HFF-Myc (cell line): ENCODE measurements around the gene S100A5.
"Not testable (repeated sequence)": the region's sequence is repeated elsewhere in the genome, so short reads cannot be mapped to it uniquely, and the experiment has no call there.

ENCODE experiments used
- DNase-seq: peaks from one replicate; pipeline ENCODE4 v3.0.0-alpha.2; 2011; ENCODE audit warnings: low read depth; ENCODE audit errors: extremely low read depth
- H3K4me3 ChIP-seq: replicated peaks from 2 replicates; pipeline ENCODE4 v1.5.1; 2011; ENCODE audit warnings: low read depth, mild to moderate bottlenecking, control low read depth, low read length
- TF ChIP-seq, protein P1 (sequence below): IDR thresholded peaks from 2 replicates; pipeline ENCODE4 v1.5.1; 2012; ENCODE audit warnings: mild to moderate bottlenecking, low read depth, low read length, control low read depth; ENCODE audit errors: missing control alignments

S100A5 gene, protein sequence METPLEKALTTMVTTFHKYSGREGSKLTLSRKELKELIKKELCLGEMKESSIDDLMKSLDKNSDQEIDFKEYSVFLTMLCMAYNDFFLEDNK

DNA sequence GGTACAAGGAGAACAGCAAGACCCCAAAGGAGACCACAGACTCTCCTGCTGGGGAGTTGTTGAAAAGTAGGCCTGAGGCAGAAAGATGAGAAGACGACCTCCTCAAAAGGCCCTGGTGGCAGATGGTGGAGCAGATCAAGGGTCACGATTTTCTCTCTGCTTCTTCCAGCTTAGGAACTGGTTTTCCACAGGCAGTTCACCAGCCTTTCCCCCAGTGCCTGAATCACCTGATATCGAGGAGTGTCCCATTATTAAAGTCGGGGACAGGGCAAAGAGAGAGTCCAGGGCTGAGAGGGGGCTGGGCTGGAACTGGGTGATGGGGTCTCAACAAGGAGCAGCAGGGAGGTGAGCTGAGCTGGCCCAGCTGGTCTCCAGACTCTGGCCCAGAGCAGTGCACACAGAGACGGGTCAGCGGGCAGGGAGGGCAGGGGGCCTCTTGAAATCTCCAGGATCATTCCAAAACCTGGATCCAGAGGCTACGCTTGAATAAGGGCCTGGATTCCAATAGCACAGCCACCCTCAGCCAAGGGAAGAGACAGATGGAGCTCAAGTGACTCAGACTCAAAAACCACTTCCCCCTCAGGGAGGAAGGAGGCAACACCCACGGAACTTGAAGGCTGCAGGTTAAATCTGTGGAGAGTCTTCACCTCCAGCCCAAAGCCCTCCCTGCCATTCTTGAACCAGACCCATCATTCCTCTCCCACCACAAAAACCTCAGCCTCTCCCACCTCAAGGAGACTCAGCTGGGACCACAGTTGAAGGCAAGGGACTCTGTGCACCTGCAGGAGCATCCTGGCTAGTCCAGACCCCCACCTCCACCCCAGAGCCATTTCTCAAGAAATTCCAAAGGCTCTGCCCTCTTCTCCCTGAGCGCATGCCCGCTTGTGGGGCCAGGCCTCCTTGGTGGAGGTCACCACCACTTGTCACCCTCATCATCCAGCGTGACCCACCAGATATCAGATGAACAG is at the start of gene S100A5:
Gene S100A5 (minus strand): TSS at position 541 of the 968 bp plus-strand sequence. CDS start 743 bp downstream, outside the sequence.
- DNase-seq, result no peak
- TF ChIP-seq, protein P1, sequence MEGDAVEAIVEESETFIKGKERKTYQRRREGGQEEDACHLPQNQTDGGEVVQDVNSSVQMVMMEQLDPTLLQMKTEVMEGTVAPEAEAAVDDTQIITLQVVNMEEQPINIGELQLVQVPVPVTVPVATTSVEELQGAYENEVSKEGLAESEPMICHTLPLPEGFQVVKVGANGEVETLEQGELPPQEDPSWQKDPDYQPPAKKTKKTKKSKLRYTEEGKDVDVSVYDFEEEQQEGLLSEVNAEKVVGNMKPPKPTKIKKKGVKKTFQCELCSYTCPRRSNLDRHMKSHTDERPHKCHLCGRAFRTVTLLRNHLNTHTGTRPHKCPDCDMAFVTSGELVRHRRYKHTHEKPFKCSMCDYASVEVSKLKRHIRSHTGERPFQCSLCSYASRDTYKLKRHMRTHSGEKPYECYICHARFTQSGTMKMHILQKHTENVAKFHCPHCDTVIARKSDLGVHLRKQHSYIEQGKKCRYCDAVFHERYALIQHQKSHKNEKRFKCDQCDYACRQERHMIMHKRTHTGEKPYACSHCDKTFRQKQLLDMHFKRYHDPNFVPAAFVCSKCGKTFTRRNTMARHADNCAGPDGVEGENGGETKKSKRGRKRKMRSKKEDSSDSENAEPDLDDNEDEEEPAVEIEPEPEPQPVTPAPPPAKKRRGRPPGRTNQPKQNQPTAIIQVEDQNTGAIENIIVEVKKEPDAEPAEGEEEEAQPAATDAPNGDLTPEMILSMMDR, result no peak
- no peak within 1 kb of the TSS for H3K4me3 ChIP-seq

DNA sequence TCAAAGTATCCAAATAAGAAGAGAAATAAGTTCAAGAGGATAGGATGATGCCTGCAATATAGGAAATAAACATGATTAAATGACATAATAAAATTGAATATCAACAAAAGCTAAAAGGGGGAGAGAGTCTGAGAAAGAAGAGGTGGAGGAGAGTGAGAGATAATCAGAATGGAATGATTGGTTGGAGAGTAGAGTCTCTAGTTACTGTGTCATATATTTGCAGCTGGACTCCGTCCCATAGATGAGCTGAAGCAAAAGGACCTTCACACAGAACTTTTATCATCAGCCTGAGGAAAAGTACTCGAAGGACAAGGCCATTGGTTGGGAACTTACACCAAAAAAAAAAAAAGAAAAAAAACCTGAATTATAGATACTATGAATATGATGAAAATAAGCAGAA is 47.7 kb upstream of the S100A5 start:
- no peak for DNase-seq
- H3K4me3 ChIP-seq, result no peak overlapping the region
- TF ChIP-seq, protein P1, result no peak

DNA sequence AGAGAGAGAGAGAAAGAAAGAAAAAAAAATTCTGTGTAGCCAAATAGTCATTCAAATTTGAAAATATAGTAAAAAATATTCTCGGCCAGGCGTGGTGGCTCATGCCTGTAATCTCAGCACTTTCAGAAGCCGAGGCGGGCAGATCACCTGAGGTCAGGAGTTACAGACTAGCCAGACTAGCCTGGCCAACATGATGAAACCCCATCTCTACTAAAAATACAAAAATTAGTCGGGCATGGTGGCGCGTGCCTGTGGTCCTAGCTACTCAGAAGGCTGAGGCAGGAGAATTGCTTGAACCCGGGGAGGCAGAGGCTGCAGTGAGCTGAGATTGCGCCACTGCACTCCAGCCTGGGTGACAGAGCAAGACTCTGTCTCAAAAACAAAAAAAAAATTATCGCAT is 47.3 kb upstream of the S100A5 start:
- not testable (repeated sequence) for DNase-seq, H3K4me3 ChIP-seq

DNA sequence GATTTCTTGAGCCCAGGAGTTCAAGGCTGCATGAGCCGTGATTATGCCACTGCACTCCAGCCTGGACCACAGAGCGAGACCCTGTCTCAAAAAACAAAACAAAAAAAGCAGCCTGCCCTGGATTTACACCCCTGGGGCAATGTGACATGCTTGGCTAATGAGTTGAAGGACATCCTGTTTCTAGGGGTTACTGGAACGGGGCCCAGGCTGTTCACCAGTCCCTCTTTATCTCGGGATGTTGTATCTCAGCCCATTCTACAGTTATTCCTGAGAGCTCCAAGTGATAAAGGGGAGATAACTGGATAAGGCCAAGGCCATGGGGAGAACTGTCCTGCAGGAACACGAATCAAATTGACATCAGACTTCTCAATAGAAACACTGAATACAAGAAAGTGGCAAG is 46.6 kb upstream of the S100A5 start:
- H3K4me3 ChIP-seq, result no peak overlapping the region
- no peak for DNase-seq
- TF ChIP-seq, protein P1, result no peak

DNA sequence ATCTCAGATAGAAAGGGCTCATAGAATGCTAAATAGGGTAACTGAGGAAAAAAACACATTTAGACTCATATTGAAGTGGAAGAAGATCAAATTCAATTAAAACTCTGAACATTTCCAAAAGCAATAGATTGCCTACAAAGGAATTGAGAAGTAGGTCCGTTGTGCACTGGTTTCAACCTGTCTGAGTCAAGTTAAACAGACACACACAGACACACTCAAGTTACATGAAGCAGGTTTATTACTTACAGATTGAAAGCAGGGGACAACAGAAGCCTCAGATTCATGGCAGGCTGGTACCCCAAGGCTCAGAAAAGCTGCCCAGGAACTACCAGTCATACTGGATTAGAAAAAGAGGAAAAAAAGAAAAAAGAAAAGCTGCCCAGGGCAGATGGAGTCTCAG is 45.6 kb upstream of the S100A5 start:
- no peak for DNase-seq
- TF ChIP-seq, protein P1, result no peak
- H3K4me3 ChIP-seq, result no peak overlapping the region

DNA sequence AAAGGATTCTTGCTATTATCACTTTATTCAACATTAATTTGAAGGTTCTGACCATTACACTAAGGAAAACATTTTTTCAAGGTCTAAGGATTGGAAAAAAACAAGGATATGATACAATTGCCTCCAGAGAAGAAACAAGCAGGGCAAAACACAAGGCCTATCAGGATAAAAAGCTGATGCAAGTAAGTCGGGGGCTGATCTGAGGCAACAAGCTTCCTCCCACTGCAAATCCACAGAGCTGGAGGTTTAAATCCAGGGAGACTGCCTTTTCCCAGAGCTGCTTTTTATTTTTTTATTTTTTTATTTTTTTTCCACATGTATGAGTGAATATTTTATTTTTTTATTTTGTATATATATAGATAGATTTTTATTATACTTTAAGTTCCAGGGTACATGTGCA is 44.3 kb upstream of the S100A5 start:
- TF ChIP-seq, protein P1, result no peak
- no peak for DNase-seq
- no peak overlapping the region for H3K4me3 ChIP-seq

DNA sequence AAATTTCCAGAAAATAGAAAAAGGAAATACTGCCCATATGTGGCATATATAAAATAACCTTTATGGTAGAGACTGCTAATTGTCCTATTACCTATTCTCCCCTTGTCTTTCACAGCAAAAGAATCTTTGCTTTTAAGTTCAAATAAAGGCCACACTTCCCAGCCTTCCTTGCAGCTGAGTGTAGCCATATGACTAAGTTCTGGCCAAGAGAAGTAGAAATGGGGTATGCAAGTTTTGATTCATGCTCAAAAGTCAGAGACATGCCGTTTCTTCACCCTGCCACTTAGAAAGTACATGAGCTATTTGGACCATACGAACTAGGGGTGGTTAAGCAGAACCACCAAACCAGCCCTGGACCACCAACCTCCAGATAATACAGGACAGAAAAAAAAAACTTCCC is 43.2 kb upstream of the S100A5 start:
- TF ChIP-seq, protein P1, result no peak
- H3K4me3 ChIP-seq, result no peak overlapping the region
- DNase-seq, result no peak

DNA sequence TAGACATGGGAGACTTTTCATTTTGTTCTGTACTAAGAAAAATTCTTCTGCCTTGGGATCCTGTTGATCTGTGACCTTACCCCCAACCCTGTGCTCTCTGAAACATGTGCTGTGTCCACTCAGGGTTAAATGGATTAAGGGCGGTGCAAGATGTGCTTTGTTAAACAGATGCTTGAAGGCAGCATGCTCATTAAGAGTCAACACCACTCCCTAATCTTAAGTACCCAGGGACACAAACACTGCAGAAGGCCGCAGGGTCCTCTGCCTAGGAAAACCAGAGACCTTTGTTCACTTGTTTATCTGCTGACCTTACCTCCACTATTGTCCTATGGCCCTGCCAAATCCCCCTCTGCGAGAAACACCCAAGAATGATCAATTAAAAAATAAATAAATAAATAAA is 42.8 kb upstream of the S100A5 start:
- H3K4me3 ChIP-seq, DNase-seq: not testable (repeated sequence)

DNA sequence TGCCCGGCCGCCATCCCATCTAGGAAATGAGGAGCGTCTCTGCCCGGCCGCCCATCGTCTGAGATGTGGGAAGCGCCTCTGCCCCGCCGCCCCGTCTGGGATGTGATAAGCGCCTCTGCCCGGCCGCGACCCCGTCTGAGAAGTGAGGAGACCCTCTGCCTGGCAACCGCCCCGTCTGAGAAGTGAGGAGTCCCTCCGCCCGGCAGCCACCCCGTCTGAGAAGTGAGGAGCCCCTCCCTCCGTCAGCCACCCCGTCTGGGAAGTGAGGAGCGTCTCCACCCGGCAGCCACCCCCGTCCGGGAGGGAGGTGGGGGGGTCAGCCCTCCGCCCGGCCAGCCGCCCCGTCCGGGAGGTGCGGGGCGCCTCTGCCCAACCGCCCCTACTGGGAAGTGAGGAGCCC is 42.1 kb upstream of the S100A5 start:
- DNase-seq, H3K4me3 ChIP-seq: not testable (repeated sequence)
